Measurements from ENCODE around the gene CFAP65. TPM values are rescaled to one million over a fixed set of nuclear protein-coding genes. Genes with fewer than 3 reads are reported as not detected.

Gene CFAP65
- total RNA-seq, 1 experiment from 2014 or later = 0.52 TPM

DNA sequence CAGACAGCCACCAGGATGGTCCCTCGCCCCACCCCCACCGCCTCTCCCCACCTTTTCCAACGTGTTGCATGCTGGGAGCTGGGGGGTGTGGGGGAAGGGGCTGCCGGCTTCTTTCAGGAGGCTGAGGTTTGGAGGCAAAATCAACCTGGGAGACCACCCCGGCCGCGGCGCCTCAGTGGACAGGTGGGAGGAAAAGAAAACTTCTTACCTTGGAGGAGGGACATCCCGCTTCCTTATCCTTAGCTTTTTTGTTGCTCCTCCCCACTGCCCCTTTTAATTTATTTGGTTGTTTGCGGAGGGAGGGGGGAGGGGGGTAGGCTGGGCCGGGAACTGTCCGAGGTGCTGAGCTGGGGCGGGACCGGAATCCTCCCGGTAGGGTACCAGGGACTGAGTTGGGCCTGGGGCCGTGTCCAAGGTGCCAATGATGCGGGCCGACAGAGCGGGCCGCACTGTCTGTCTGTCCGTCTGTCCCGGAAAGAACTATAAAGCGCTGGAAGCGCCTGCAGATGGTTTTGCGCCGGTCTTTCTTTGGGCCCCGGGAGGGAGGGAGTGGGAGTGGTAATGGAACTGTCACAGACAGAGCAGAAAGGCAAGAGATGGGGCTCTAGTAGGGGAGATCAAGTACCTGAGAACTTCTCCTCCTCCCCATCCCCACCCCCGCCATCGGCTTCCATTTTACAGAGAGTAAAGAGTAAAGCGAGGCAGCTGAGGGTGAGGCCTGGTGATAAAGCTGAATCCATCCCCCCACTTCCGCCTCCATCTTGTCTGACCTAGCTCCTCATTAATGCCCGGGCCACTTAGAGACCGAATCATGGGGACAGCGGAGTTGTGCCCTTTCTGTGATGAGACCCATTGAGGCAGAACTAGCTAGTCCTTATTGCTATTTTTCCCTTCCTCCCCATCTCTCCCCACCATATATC lies 79.4 kb downstream of the CFAP65 start:
- ChIA-PET RAD21 (ENCODE audit: low non-redundant PET in 1 of 2, low total read pairs in 2 of 2, uncharacterized antibody in 2 of 2, unreplicated experiment in 2 of 2) (no interaction called here), CTCF (interaction anchor here (1.1 kb wide), 1 partner anchor 9 kb away, joined by 7 read pairs; no protein-coding TSS in a partner anchor), POLR2A (no interaction called here)
- Histone ChIP-seq H3K79me2 (ENCODE audit: insufficient read depth, low read length) (no peaks in the 10 kb centered on the region), H3K9me2 (ENCODE audit: insufficient read depth) (no peaks in the 10 kb centered on the region), H3K27ac (ENCODE audit: low read depth, low read length) (no peak overlapping the region), H3K36me3 (ENCODE audit: control insufficient read depth in 1 of 2, insufficient read depth in 2 of 2, low read length in 2 of 2) (no peaks in the 10 kb centered on the region), H3K4me2 (ENCODE audit: low read length) (peak overlapping the region; percentile 66), H3K4me3 (replicated peaks in 1 of 2; ENCODE audit: low read depth in 1 of 2, low read length in 2 of 2) (no peak overlapping the region), H2AFZ (ENCODE audit: low read depth, low read length, poor library complexity, severe bottlenecking) (no peak overlapping the region), H4K20me1 (ENCODE audit: insufficient read depth) (no peaks in the 10 kb centered on the region), H3K9ac (ENCODE audit: low read length) (no peak overlapping the region), H3K4me1 (ENCODE audit: control insufficient read depth in 1 of 2, insufficient read depth in 2 of 2, low read length in 2 of 2) (peaks cover 0 to 31% of the 10 kb centered on the region in 2 experiments; a peak in 2 of 4 replicates), H3K9me3 (ENCODE audit: control insufficient read depth in 1 of 2, insufficient read depth in 1 of 2, low read depth in 1 of 2, low read length in 2 of 2) (no peaks in the 10 kb centered on the region), H3K27me3 (ENCODE audit: insufficient read depth, low read length) (peaks cover 10% of the 10 kb centered on the region; the same call in 1 of the 2 replicates)
- TF ChIP-seq CEBPB (IDR thresholded peaks at IDR 0.05; ENCODE audit: low read depth) (no peak), YY1 (IDR thresholded peaks at IDR 0.05; ENCODE audit: extremely low read depth, insufficient replicate concordance, low read depth, low read length) (no peak), EGR1 (IDR thresholded peaks at IDR 0.05; ENCODE audit: low read depth) (no peak), POLR2AphosphoS5 (IDR thresholded peaks at IDR 0.05; ENCODE audit: low read depth, low read length) (no peak)
- TF ChIP-seq, protein P1, sequence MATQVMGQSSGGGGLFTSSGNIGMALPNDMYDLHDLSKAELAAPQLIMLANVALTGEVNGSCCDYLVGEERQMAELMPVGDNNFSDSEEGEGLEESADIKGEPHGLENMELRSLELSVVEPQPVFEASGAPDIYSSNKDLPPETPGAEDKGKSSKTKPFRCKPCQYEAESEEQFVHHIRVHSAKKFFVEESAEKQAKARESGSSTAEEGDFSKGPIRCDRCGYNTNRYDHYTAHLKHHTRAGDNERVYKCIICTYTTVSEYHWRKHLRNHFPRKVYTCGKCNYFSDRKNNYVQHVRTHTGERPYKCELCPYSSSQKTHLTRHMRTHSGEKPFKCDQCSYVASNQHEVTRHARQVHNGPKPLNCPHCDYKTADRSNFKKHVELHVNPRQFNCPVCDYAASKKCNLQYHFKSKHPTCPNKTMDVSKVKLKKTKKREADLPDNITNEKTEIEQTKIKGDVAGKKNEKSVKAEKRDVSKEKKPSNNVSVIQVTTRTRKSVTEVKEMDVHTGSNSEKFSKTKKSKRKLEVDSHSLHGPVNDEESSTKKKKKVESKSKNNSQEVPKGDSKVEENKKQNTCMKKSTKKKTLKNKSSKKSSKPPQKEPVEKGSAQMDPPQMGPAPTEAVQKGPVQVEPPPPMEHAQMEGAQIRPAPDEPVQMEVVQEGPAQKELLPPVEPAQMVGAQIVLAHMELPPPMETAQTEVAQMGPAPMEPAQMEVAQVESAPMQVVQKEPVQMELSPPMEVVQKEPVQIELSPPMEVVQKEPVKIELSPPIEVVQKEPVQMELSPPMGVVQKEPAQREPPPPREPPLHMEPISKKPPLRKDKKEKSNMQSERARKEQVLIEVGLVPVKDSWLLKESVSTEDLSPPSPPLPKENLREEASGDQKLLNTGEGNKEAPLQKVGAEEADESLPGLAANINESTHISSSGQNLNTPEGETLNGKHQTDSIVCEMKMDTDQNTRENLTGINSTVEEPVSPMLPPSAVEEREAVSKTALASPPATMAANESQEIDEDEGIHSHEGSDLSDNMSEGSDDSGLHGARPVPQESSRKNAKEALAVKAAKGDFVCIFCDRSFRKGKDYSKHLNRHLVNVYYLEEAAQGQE (IDR thresholded peaks at IDR 0.05; ENCODE audit: low read depth) = peak; percentile 75
- BruUV-seq (replicated peaks) = no TSS peak
- intact Hi-C loops (cut with micrococcal nuclease) = no loop called here
- ATAC-seq = no peak
- no peak for DNase-seq (ENCODE audit: low read depth, low spot score)
